HCT116 (cell line): Measurements from ENCODE around the gene RHBDD2. TPM values are rescaled to one million over a fixed set of nuclear protein-coding genes. Genes with fewer than 3 reads are reported as not detected.

Source experiments
- ATAC-seq: fragments of 200-7000 bp; cut with Tn5 transposase; 2 replicates; pipeline ENCODE4 v1.9.1; 2020; ENCODE audit warnings: mild to moderate bottlenecking, moderate library complexity
- BruUV-seq: library from RNA; stranded (reverse); fragments of 400-500 nt; replicated peaks from 2 replicates; lab custom pipeline; 2021; lab: Mats Ljungman, UMichigan
- CTCF ChIA-PET: fragments of 300-600 bp; sonication (Branson Sonifier 250); formaldehyde crosslinking; loops from one replicate; lab custom pipeline; 2021; ENCODE audit warnings: antibody characterized with exemption; lab: Charles Lee
- POLR2A ChIA-PET: fragments of 300-600, 350-600 bp; sonication (Branson Sonifier 250); formaldehyde crosslinking; loops from one replicate; lab custom pipeline; 2021; ENCODE audit warnings: antibody characterized with exemption; lab: Charles Lee
- RAD21 ChIA-PET, 2 experiments: fragments of 300-600 bp; sonication (Branson Sonifier 250); formaldehyde crosslinking; loops; one replicate each; lab custom pipeline; 2023; ENCODE audit warnings: low total read pairs in 2 of 2; ENCODE audit not compliant: uncharacterized antibody in 2 of 2, unreplicated experiment in 2 of 2, low non-redundant PET in 1 of 2; lab: Charles Lee
- DNase-seq: peaks from one replicate; pipeline ENCODE4 v3.0.0-alpha.2; 2010; ENCODE audit warnings: low read depth, low spot score
- H2AFZ ChIP-seq: fragments of 200-600 bp; shearing (Covaris generic), sonication (generic); 2 replicates; pipeline ENCODE4 v1.6.1; 2017; ENCODE audit warnings: low read depth, mixed run types, mixed read lengths, antibody characterized with exemption, low read length; ENCODE audit not compliant: poor library complexity, severe bottlenecking
- H3K27ac ChIP-seq: 2 replicates; pipeline ENCODE4 v1.5.1; 2012; ENCODE audit warnings: low read depth, low read length
- H3K27me3 ChIP-seq: fragments of 200-600 bp; sonication (generic); 2 replicates; pipeline ENCODE4 v1.6.1; 2016; ENCODE audit warnings: mixed run types, low read length, mixed read lengths; ENCODE audit not compliant: insufficient read depth
- H3K36me3 ChIP-seq, 2 experiments: fragments of 200-500 bp in 1 of 2; fragments of 200-600 bp in 1 of 2; sonication (Bioruptor generic) in 1 of 2; sonication (generic) in 1 of 2; 2 replicates each; pipeline versions ENCODE4 v1.5.1 to v1.6.1; 2014 to 2016; ENCODE audit warnings: low read length in 2 of 2, inconsistent platforms in 1 of 2, mixed read lengths in 1 of 2, mixed run types in 1 of 2; ENCODE audit not compliant: insufficient read depth in 2 of 2, control insufficient read depth in 1 of 2
- H3K4me1 ChIP-seq, 2 experiments: fragments of 200-600 bp in 1 of 2; sonication (generic) in 1 of 2; 2 replicates each; pipeline versions ENCODE4 v1.5.1 to v1.6.1; 2012 to 2017; ENCODE audit warnings: low read length in 2 of 2, inconsistent platforms in 1 of 2, mild to moderate bottlenecking in 1 of 2, mixed read lengths in 1 of 2, mixed run types in 1 of 2, moderate library complexity in 1 of 2; ENCODE audit not compliant: insufficient read depth in 2 of 2, control insufficient read depth in 1 of 2
- H3K4me2 ChIP-seq: fragments of 200-600 bp; sonication (generic); 2 replicates; pipeline ENCODE4 v1.6.1; 2017; ENCODE audit warnings: mixed run types, low read length, mixed read lengths
- H3K4me3 ChIP-seq, 2 experiments: fragments of 200-600 bp in 1 of 2; sonication (generic) in 1 of 2; replicated peaks in 1 of 2; 2 replicates each; pipeline ENCODE4 v1.5.1; 2011 to 2016; ENCODE audit warnings: low read length in 2 of 2, control low read depth in 1 of 2, low read depth in 1 of 2, mild to moderate bottlenecking in 1 of 2, mixed read lengths in 1 of 2, mixed run types in 1 of 2
- H3K79me2 ChIP-seq: fragments of 200-600 bp; sonication (generic); 2 replicates; pipeline ENCODE4 v1.6.1; 2017; ENCODE audit warnings: mild to moderate bottlenecking, mixed run types, low read length, moderate library complexity, mixed read lengths; ENCODE audit not compliant: insufficient read depth
- H3K9ac ChIP-seq: fragments of 200-600 bp; sonication (generic); 2 replicates; pipeline ENCODE4 v1.6.1; 2016; ENCODE audit warnings: low read length, mixed read lengths
- H3K9me2 ChIP-seq: fragments of 200-600 bp; sonication (generic), shearing (Covaris generic); 2 replicates; pipeline ENCODE4 v1.6.1; 2017; ENCODE audit warnings: mixed run types, mild to moderate bottlenecking, moderate library complexity; ENCODE audit not compliant: insufficient read depth
- H3K9me3 ChIP-seq, 2 experiments: fragments of 200-500 bp in 1 of 2; fragments of 200-600 bp in 1 of 2; sonication (Bioruptor generic) in 1 of 2; sonication (generic) in 1 of 2; 2 replicates each; pipeline ENCODE4 v1.6.1; 2014 to 2017; ENCODE audit warnings: low read length in 2 of 2, mixed read lengths in 2 of 2, inconsistent platforms in 1 of 2, low read depth in 1 of 2, mild to moderate bottlenecking in 1 of 2, mixed run types in 1 of 2, moderate library complexity in 1 of 2; ENCODE audit not compliant: control insufficient read depth in 1 of 2, insufficient read depth in 1 of 2
- H4K20me1 ChIP-seq: fragments of 200-600 bp; sonication (generic), shearing (Covaris generic); 2 replicates; pipeline ENCODE4 v1.6.1; 2017; ENCODE audit warnings: mixed run types, mild to moderate bottlenecking, moderate library complexity; ENCODE audit not compliant: insufficient read depth
- CBX3 ChIP-seq: IDR thresholded peaks from 2 replicates; pipeline ENCODE4 v1.6.1; 2012; ENCODE audit warnings: low read depth
- ELF1 ChIP-seq: IDR thresholded peaks from 2 replicates; pipeline ENCODE4 v1.6.1; 2012; ENCODE audit warnings: low read depth, borderline replicate concordance
- EZH2 ChIP-seq: fragments of 200-600 bp; sonication (generic); IDR thresholded peaks from 2 replicates; pipeline ENCODE4 v1.6.1; 2017; ENCODE audit warnings: antibody characterized with exemption, mixed run types
- EZH2phosphoT487 ChIP-seq: fragments of 200-600 bp; IDR thresholded peaks from 2 replicates; pipeline ENCODE4 v1.6.1; 2018; ENCODE audit warnings: antibody characterized with exemption, borderline replicate concordance
- FOSL1 ChIP-seq: IDR thresholded peaks from 2 replicates; pipeline ENCODE4 v1.6.1; 2012; ENCODE audit warnings: low read depth
- POLR2A ChIP-seq: IDR thresholded peaks from 2 replicates; pipeline ENCODE4 v1.7.0; 2011; ENCODE audit warnings: borderline replicate concordance; ENCODE audit not compliant: insufficient read depth, insufficient read length; ENCODE audit errors: extremely low read depth
- RAD21 ChIP-seq: IDR thresholded peaks from 2 replicates; pipeline ENCODE4 v1.6.1; 2012; ENCODE audit warnings: low read depth, mild to moderate bottlenecking
- SP1 ChIP-seq: IDR thresholded peaks from 2 replicates; pipeline ENCODE4 v1.6.1; 2012; ENCODE audit warnings: low read depth
- ZBTB33 ChIP-seq: IDR thresholded peaks from 2 replicates; pipeline ENCODE4 v1.6.1; 2011; ENCODE audit warnings: mild to moderate bottlenecking, low read length, moderate library complexity; ENCODE audit not compliant: insufficient replicate concordance; ENCODE audit errors: extremely low read depth
- ZNF274 ChIP-seq: fragments of 200-500 bp; sonication (Bioruptor generic); IDR thresholded peaks from 2 replicates; pipeline ENCODE4 v1.6.1; 2014; ENCODE audit warnings: mild to moderate bottlenecking, low read depth, low read length, inconsistent platforms
- intact Hi-C: fragments of 100-400 bp; cut with micrococcal nuclease; formaldehyde crosslinking; loops from 2 replicates; pipeline ENCODE4 v1.10.0; 2022
- total RNA-seq: library from RNA; stranded (reverse); gene quantifications from one replicate; pipeline ENCODE4 v1.2.1, GENCODE V29; 2021; ENCODE audit not compliant: unreplicated experiment
- TF ChIP-seq, protein P1 (sequence below): IDR thresholded peaks from 2 replicates; pipeline ENCODE4 v1.6.1; 2012

Gene RHBDD2
- total RNA-seq, 1 experiment from 2014 or later, result 42.9 TPM

GRCh38 chr7:75905785-75906604, 27.2 kb downstream of the RHBDD2 start:
- Histone ChIP-seq H3K9me2 (no peaks in the 10 kb centered on the region), H3K36me3 (no peaks in the 10 kb centered on the region), H3K4me1 (peaks cover 0 to 4% of the 10 kb centered on the region in 2 experiments; a peak in 1 of 4 replicates), H3K79me2 (no peaks in the 10 kb centered on the region), H3K27me3 (no peaks in the 10 kb centered on the region), H2AFZ (no peak overlapping the region), H3K4me2 (no peak overlapping the region), H3K4me3 (no peak overlapping the region), H3K9me3 (no peaks in the 10 kb centered on the region), H3K27ac (no peak overlapping the region), H3K9ac (no peak overlapping the region), H4K20me1 (no peaks in the 10 kb centered on the region)
- CTCF ChIA-PET, result no interaction called here
- BruUV-seq, result no TSS peak
- RAD21 ChIA-PET, result no interaction called here
- DNase-seq, result no peak
- TF ChIP-seq ZNF274, result no peak
- no peak for TF ChIP-seq ZBTB33
- no peak for TF ChIP-seq CBX3
- no peak for TF ChIP-seq SP1
- no peak for TF ChIP-seq EZH2phosphoT487
- no peak for TF ChIP-seq FOSL1
- no peak for TF ChIP-seq EZH2
- no peak for TF ChIP-seq RAD21
- TF ChIP-seq POLR2A, result no peak
- TF ChIP-seq ELF1, result no peak
- TF ChIP-seq, protein P1, sequence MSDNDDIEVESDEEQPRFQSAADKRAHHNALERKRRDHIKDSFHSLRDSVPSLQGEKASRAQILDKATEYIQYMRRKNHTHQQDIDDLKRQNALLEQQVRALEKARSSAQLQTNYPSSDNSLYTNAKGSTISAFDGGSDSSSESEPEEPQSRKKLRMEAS, result no peak
- intact Hi-C loops, result no loop called here
- POLR2A ChIA-PET, result interaction anchor here (1.2 kb wide), 1 partner anchor 10 kb away, joined by 3 read pairs; no protein-coding TSS in a partner anchor
- no peak; the same call in 1 of the 2 replicates for ATAC-seq
